Left renal pelvis (tissue), 4 donors: ENCODE results near the gene GPR3. TPM values are rescaled to one million over a fixed set of nuclear protein-coding genes. Genes with fewer than 3 reads are reported as not detected.

Experiments
- polyA plus RNA-seq, 4 donors: library from polyadenylated mRNA; unstranded; fragments of 120-200 nt; gene quantifications; one replicate each; pipeline ENCODE4 v1.2.1, GENCODE V29; 2013; ENCODE audit not compliant: insufficient read length in 4 of 4

GPR3 gene
- polyA plus RNA-seq, 4 donors: 0.60 to 1.8 (median 0.99) TPM

Other genes starting within 250 kb of the GPR3 start
- 10 to 100 TPM; 25.2 to 28.9 (median 26.5) TPM for gene SLC9A1, start 237.5 kb upstream of the GPR3 start, polyA plus RNA-seq
- 10 to 100 TPM; 38.4 to 51.5 (median 41.9) TPM for gene WDTC1, start 158.0 kb upstream of the GPR3 start, polyA plus RNA-seq
- 10 to 100 TPM; 29.8 to 44.2 (median 35.2) TPM for gene TMEM222, start 70.5 kb upstream of the GPR3 start, polyA plus RNA-seq
- gene SYTL1, start 50.6 kb upstream of the GPR3 start, polyA plus RNA-seq: 10 to 100 TPM in 2 of 4 donors, 1 to 10 TPM in 2; 1.6 to 17.2 (median 8.7) TPM
- gene MAP3K6, start 25.7 kb upstream of the GPR3 start, polyA plus RNA-seq: 10 to 100 TPM in 1 of 4 donors, 1 to 10 TPM in 3; 9.0 to 15.1 (median 9.5) TPM
- 1 to 10 TPM in 2 of 4 donors, under 1 TPM in 2; 0.85 to 1.7 (median 1.1) TPM for gene FCN3, start 17.8 kb upstream of the GPR3 start, polyA plus RNA-seq
- under 1 TPM in 3 of 4 donors, not detected in 1; 0.20 to 0.26 (median 0.20) TPM for gene CD164L2, start 9.3 kb upstream of the GPR3 start, polyA plus RNA-seq
- gene WASF2, start 97.5 kb downstream of the GPR3 start, polyA plus RNA-seq: 100 to 1,000 TPM; 106 to 159 (median 139) TPM
- 10 to 100 TPM; 35.9 to 63.8 (median 52.3) TPM for gene AHDC1, start 211.5 kb downstream of the GPR3 start, polyA plus RNA-seq
- 1 to 10 TPM; 1.2 to 2.8 (median 1.8) TPM for gene FGR, start 242.6 kb downstream of the GPR3 start, polyA plus RNA-seq